CD14-positive monocyte (primary cell): ENCODE results near the gene BACE1-AS. TPM values are rescaled to one million over a fixed set of nuclear protein-coding genes. Genes with fewer than 3 reads are reported as not detected.

Experiments used
- DNase-seq, 3 donors: peaks; one replicate each; pipeline ENCODE4 v3.0.0-alpha.2; 2011 to 2022
- H2AFZ ChIP-seq: 2 replicates; pipeline ENCODE4 v1.6.0; 2012; ENCODE audit warnings: mild to moderate bottlenecking, low read depth, low read length, inconsistent platforms; ENCODE audit not compliant: insufficient read depth, poor library complexity, severe bottlenecking
- H3K27ac ChIP-seq, 2 donors: 1 replicate in 1 of 2; 2 replicates in 1 of 2; pipeline ENCODE4 v1.5.1; 2012 to 2013; ENCODE audit warnings: low read length in 2 of 2, control low read depth in 1 of 2, inconsistent platforms in 1 of 2, low read depth in 1 of 2, mild to moderate bottlenecking in 1 of 2
- H3K27me3 ChIP-seq, 2 donors: one replicate each; pipeline versions ENCODE4 v1.6.0 to v1.6.1; 2011 to 2013; ENCODE audit warnings: low read length in 2 of 2; ENCODE audit not compliant: control insufficient read depth in 2 of 2, insufficient read depth in 2 of 2
- H3K36me3 ChIP-seq, 2 donors: replicated peaks in 1 of 2; 1 replicate in 1 of 2; 2 replicates in 1 of 2; pipeline versions ENCODE4 v1.5.1 to v1.6.1; 2012 to 2013; ENCODE audit warnings: low read length in 2 of 2, control low read depth in 1 of 2, inconsistent platforms in 1 of 2, mild to moderate bottlenecking in 1 of 2; ENCODE audit not compliant: insufficient read depth in 2 of 2, control insufficient read depth in 1 of 2
- H3K4me1 ChIP-seq, 2 donors: 1 replicate in 1 of 2; 2 replicates in 1 of 2; pipeline versions ENCODE4 v1.5.1 to v1.6.1; 2012 to 2013; ENCODE audit warnings: low read length in 2 of 2, control low read depth in 1 of 2, inconsistent platforms in 1 of 2, mild to moderate bottlenecking in 1 of 2, moderate library complexity in 1 of 2; ENCODE audit not compliant: insufficient read depth in 2 of 2, control insufficient read depth in 1 of 2
- H3K4me2 ChIP-seq: replicated peaks from 2 replicates; pipeline ENCODE3; 2012; ENCODE audit warnings: low read length, moderate library complexity, mild to moderate bottlenecking; ENCODE audit not compliant: poor library complexity, severe bottlenecking; ENCODE audit errors: extremely low read depth
- H3K4me3 ChIP-seq, 3 experiments: fragments of 200-600 bp in 1 of 3; sonication (generic) in 1 of 3; replicated peaks in 1 of 3; 1 replicate in 2 of 3; 2 replicates in 1 of 3; pipeline ENCODE4 v1.5.1; 2011 to 2013; ENCODE audit warnings: low read length in 3 of 3, mild to moderate bottlenecking in 3 of 3, control low read depth in 2 of 3, low read depth in 2 of 3, inconsistent platforms in 1 of 3, moderate library complexity in 1 of 3
- H3K79me2 ChIP-seq: 2 replicates; pipeline ENCODE4 v1.6.0; 2012; ENCODE audit warnings: mild to moderate bottlenecking, control low read depth, inconsistent platforms, low read length, moderate library complexity; ENCODE audit not compliant: insufficient read depth
- H3K9ac ChIP-seq: 2 replicates; pipeline ENCODE4 v1.6.0; 2017; ENCODE audit warnings: low read length, mild to moderate bottlenecking; ENCODE audit not compliant: insufficient read depth, poor library complexity, severe bottlenecking
- H3K9me3 ChIP-seq, 2 donors: replicated peaks in 1 of 2; 1 replicate in 1 of 2; 2 replicates in 1 of 2; pipeline versions ENCODE4 v1.5.1 to v1.6.1; 2012 to 2013; ENCODE audit warnings: low read length in 2 of 2, control low read depth in 1 of 2; ENCODE audit not compliant: control insufficient read depth in 1 of 2, insufficient read depth in 1 of 2
- H4K20me1 ChIP-seq: 2 replicates; pipeline ENCODE4 v1.6.0; 2012; ENCODE audit warnings: mild to moderate bottlenecking, low read length, control low read depth, moderate library complexity; ENCODE audit not compliant: insufficient read depth
- H3K27ac Mint-ChIP-seq, 7 donors: one replicate each; pipeline ENCODE4 v1.8.0; 2020; ENCODE audit warnings: mild to moderate bottlenecking in 7 of 7, mixed read lengths in 7 of 7, moderate library complexity in 6 of 7, inconsistent platforms in 2 of 7
- H3K27me3 Mint-ChIP-seq, 3 donors: one replicate each; pipeline ENCODE4 v1.8.0; 2021 to 2022; ENCODE audit warnings: low read depth in 3 of 3, mild to moderate bottlenecking in 3 of 3, mixed read lengths in 3 of 3, moderate library complexity in 3 of 3, inconsistent platforms in 1 of 3
- H3K36me3 Mint-ChIP-seq, 2 donors: one replicate each; pipeline ENCODE4 v1.8.0; 2020; ENCODE audit warnings: mixed read lengths in 2 of 2, inconsistent platforms in 1 of 2, mild to moderate bottlenecking in 1 of 2
- H3K4me1 Mint-ChIP-seq: one replicate; pipeline ENCODE4 v1.8.0; 2020; ENCODE audit warnings: mild to moderate bottlenecking, mixed read lengths
- H3K4me3 Mint-ChIP-seq, 2 donors: one replicate each; pipeline ENCODE4 v1.8.0; 2020; ENCODE audit warnings: mild to moderate bottlenecking in 2 of 2, mixed read lengths in 2 of 2, moderate library complexity in 1 of 2
- H3K9me3 Mint-ChIP-seq, 7 donors: one replicate each; pipeline ENCODE4 v1.8.0; 2020 to 2022; ENCODE audit warnings: mixed read lengths in 7 of 7, mild to moderate bottlenecking in 6 of 7, moderate library complexity in 6 of 7, inconsistent platforms in 2 of 7
- CTCF ChIP-seq: fragments of 200-600 bp; IDR thresholded peaks from one replicate; pipeline ENCODE4 v1.8.0; 2022; ENCODE audit warnings: antibody characterized with exemption, mild to moderate bottlenecking
- WGBS: methylation state at CpG from one replicate; pipeline ENCODE4 v1.1.5; 2013; ENCODE audit warnings: missing lambda C conversion rate; ENCODE audit not compliant: insufficient coverage; 5-methylcytosine and 5-hydroxymethylcytosine counted together
- intact Hi-C, 2 donors: fragments of 100-400 bp; cut with micrococcal nuclease; formaldehyde crosslinking; loops; one replicate each; pipeline versions ENCODE4 v1.15.0 to v1.15.1; 2023
- polyA plus RNA-seq, 3 donors: library from polyadenylated mRNA; depleted of rRNA in 1 of 3; unstranded in 2 of 3; stranded (reverse) in 1 of 3; fragments of 300-500 nt in 2 of 3; fragments of >200 nt in 1 of 3; fragmentation: Illumina TruSeq in 2 of 3; gene quantifications; 1 replicate in 2 of 3; 2 replicates in 1 of 3; pipeline ENCODE4 v1.2.3, GENCODE V29; 2012 to 2021

BACE1-AS gene
- polyA plus RNA-seq, 3 donors = 2.7 TPM; not detected in 2

- H3K4me2 ChIP-seq = no peak overlapping the region
- Mint-ChIP-seq H3K27ac (no peak overlapping the region), H3K4me3 (no peak overlapping the region), H3K4me1 (peaks cover 11% of the 10 kb centered on the region), H3K36me3 (peaks cover 41 to 42% of the 10 kb centered on the region in 2 donors), H3K9me3 (no peaks in the 10 kb centered on the region), H3K27me3 (no peaks in the 10 kb centered on the region)
- peaks cover 4 to 6% of the 10 kb centered on the region in 2 donors for H3K4me1 ChIP-seq
- H3K36me3 ChIP-seq = peaks cover 2 to 41% of the 10 kb centered on the region in 2 donors
- 89% methylated on average over 5 of the region's 9 CpGs for WGBS
- intact Hi-C loops = no loop called here
- DNase-seq = no peak
- TF ChIP-seq CTCF = no peak
- H3K79me2 ChIP-seq = peaks cover 3% of the 10 kb centered on the region
- H2AFZ ChIP-seq = no peak overlapping the region
- no peak overlapping the region for H3K4me3 ChIP-seq
- H3K27ac ChIP-seq = no peak overlapping the region
- H4K20me1 ChIP-seq = no peaks in the 10 kb centered on the region
- H3K9ac ChIP-seq = no peak overlapping the region
- H3K27me3 ChIP-seq = no peaks in the 10 kb centered on the region
- no peaks in the 10 kb centered on the region for H3K9me3 ChIP-seq
Measured at GRCh38 chr11:117333917-117334316, 42.8 kb downstream of the BACE1-AS start.

GRCh38 chr11:117334896-117335295, 43.8 kb downstream of the BACE1-AS start:
- Histone ChIP-seq H3K4me1 (no peaks in the 10 kb centered on the region), H3K36me3 (peaks cover 4 to 51% of the 10 kb centered on the region in 2 donors), H2AFZ (no peak overlapping the region), H4K20me1 (no peaks in the 10 kb centered on the region), H3K4me3 (no peak overlapping the region), H3K79me2 (no peaks in the 10 kb centered on the region), H3K9ac (no peak overlapping the region), H3K27me3 (no peaks in the 10 kb centered on the region), H3K27ac (no peak overlapping the region), H3K9me3 (no peaks in the 10 kb centered on the region), H3K4me2 (no peak overlapping the region)
- Mint-ChIP-seq H3K4me3 (no peak overlapping the region), H3K4me1 (peaks cover 10% of the 10 kb centered on the region), H3K36me3 (peaks cover 49 to 51% of the 10 kb centered on the region in 2 donors), H3K27me3 (no peaks in the 10 kb centered on the region), H3K9me3 (no peaks in the 10 kb centered on the region), H3K27ac (no peak overlapping the region)
- 94% methylated on average over 2 of the region's 6 CpGs for WGBS
- TF ChIP-seq CTCF = no peak
- DNase-seq = no peak
- intact Hi-C loops = no loop called here
